HL-60 (cell line): Measurements from ENCODE around the gene RNF130.

Experiments
- CTCF ChIP-seq: IDR thresholded peaks from one replicate; pipeline ENCODE4 v1.5.1; 2011; ENCODE audit warnings: low read length, control low read depth, inconsistent platforms; ENCODE audit not compliant: insufficient read depth
- POLR2AphosphoS5 ChIP-seq: IDR thresholded peaks from 2 replicates; pipeline ENCODE4 v1.6.1; 2012; ENCODE audit warnings: low read depth
- REST ChIP-seq: IDR thresholded peaks from 2 replicates; pipeline ENCODE4 v1.6.1; 2012; ENCODE audit warnings: low read depth; ENCODE audit not compliant: insufficient replicate concordance
- SPI1 ChIP-seq: IDR thresholded peaks from 2 replicates; pipeline ENCODE4 v1.6.1; 2012; ENCODE audit warnings: low read depth, mild to moderate bottlenecking, borderline replicate concordance

- TF ChIP-seq CTCF (no peak), POLR2AphosphoS5 (no peak), SPI1 (no peak), REST (no peak)
These were observed 117.6 kb downstream of the RNF130 start for GRCh38 chr5:179953987-179954386.
